22Rv1 (cell line): Measurements from ENCODE around the gene NPTX1.

Source experiments
- H3K27ac ChIP-seq: fragments of 450-650 bp; 2 replicates; pipeline ENCODE4 v1.5.1; 2017
- ZFX ChIP-seq: fragments of 450-650 bp; IDR thresholded peaks from 2 replicates; pipeline ENCODE4 v1.6.1; 2017; ENCODE audit warnings: antibody characterized with exemption, borderline replicate concordance
- TF ChIP-seq, protein P1 (sequence below): fragments of 450-650 bp; IDR thresholded peaks from 2 replicates; pipeline ENCODE4 v1.5.1; 2017; ENCODE audit warnings: mild to moderate bottlenecking

NPTX1 gene

GRCh38 chr17:80497726-80498241, 21.4 kb upstream of the NPTX1 start:
- H3K27ac ChIP-seq: no peak overlapping the region
- TF ChIP-seq, protein P1, sequence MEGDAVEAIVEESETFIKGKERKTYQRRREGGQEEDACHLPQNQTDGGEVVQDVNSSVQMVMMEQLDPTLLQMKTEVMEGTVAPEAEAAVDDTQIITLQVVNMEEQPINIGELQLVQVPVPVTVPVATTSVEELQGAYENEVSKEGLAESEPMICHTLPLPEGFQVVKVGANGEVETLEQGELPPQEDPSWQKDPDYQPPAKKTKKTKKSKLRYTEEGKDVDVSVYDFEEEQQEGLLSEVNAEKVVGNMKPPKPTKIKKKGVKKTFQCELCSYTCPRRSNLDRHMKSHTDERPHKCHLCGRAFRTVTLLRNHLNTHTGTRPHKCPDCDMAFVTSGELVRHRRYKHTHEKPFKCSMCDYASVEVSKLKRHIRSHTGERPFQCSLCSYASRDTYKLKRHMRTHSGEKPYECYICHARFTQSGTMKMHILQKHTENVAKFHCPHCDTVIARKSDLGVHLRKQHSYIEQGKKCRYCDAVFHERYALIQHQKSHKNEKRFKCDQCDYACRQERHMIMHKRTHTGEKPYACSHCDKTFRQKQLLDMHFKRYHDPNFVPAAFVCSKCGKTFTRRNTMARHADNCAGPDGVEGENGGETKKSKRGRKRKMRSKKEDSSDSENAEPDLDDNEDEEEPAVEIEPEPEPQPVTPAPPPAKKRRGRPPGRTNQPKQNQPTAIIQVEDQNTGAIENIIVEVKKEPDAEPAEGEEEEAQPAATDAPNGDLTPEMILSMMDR: no peak

DNA sequence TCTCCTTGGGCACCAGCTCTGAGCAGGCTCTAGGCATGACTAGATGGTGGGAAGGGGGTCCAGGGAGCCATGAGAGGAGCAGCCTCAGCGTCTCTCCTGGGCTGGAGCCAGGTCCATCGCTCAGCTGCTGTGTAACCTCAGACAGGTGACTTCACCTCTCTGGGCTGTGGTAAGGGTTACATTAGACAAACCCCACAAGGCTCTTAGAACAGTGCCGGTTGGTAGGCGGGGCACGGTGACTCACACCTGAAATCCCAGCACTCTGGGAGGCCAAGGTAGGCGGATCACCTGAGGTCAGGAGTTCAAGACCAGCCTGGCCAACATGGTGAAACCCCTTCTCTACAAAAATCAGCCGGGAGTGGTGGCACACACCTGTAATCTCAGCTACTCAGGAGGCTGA, 18.1 kb upstream of the NPTX1 start:
- H3K27ac ChIP-seq: no peak overlapping the region
- TF ChIP-seq, protein P1: no peak
- no peak for TF ChIP-seq ZFX

DNA sequence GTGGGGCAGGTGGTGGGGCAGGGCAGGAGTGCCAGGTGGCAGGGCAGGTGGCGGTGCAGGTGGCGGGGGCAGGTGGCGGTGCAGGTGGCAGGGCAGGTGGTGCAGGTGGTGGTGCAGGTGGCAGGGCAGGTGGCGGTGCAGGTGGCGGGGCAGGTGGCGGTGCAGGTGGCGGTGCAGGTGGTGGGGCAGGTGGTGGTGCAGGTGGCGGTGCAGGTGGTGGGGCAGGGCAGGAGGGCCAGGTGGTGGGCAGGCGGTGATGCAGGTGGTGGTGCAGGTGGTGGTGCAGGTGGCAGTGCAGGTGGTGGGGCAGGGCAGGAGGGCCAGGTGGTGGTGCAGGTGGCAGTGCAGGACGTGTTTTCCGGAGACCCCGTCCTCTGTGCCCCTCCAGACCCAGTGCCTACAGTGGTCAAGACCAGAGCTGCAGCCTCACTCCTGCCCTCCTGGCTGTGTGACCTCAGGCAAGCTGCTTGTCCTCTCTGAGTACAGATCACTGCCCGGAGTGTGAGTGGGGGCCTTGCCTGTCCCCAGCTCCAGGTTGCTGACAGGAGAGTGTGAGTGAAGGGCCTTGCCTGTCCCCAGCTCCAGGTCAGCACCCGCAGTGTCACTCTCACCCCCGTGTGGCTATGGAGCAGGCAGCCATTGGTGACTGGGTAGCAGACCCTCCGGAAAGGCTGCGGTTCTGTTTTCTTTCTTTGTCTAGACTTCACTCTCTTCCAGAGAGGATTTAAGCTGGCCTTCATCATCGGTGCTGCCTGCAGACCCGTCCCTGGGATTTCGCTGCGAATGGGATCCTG, 16.1 kb upstream of the NPTX1 start:
- no peak overlapping the region for H3K27ac ChIP-seq
- no peak for TF ChIP-seq ZFX
- TF ChIP-seq, protein P1: no peak

DNA sequence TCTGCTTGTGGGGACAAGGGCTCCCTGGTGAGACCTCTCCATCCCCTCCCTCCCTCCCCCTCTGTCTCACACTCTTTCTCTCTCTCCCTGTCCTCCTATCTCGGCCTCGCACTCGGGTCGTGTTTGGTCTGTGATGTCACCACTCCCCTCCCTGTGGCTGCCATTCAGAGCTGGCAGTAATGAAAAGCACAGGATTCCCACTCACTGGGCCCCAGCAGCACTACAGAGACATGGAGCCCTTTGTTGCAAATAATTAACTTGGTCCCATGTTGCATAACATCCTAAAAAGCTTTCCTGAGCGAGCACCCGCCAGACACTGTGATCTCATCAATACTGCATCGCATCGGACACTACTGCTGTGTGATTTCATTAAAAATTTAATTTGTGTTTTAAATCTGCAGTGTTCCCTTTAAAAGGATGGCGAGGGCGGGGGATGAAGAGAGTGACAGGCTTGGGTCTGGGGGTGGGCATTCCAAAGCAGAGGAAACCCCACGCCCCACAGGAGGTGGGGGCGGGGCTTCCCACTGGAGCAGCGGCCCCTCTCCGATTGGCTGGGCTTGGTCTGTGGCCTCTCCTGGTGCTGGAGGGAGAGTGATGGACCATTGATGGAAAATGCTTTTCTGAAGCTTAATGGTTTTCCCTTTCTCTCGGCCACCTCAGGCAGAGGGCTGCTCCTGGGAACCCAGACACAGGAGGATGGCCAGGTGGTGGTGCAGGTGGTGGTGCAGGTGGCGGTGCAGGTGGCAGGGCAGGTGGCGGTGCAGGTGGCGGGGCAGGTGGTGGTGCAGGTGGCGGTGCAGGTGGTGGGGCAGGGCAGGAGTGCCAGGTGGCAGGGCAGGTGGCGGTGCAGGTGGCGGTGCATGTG, 15.3 kb upstream of the NPTX1 start:
- TF ChIP-seq, protein P1: no peak
- no peak for TF ChIP-seq ZFX
- no peak overlapping the region for H3K27ac ChIP-seq

GRCh38 chr17:80487511-80487910, 11.1 kb upstream of the NPTX1 start:
- TF ChIP-seq, protein P1: no peak
- no peak for TF ChIP-seq ZFX
- no peak overlapping the region for H3K27ac ChIP-seq

DNA sequence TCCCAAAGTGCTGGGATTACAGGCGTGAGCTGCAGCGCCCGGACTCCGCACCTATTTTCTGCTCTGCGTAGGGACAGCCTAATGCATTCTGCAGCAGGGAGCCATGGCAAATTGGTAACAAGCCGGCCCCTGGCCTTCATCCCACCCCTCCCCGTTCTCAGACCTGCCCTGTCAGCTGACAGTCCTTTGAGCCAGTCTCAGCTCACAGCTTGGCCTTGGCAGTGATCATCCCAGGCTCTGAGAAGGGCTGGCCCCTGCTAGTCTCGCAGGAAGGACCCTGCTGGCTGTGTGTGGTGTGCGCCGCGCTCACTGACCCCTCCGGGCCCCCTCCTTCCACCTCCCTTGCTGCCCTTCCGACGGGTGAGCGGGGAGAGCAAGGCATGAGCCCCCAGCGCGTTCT, 10.3 kb upstream of the NPTX1 start:
- H3K27ac ChIP-seq: no peak overlapping the region
- TF ChIP-seq, protein P1: no peak
- TF ChIP-seq ZFX: no peak

GRCh38 chr17:80485846-80486245, 9.4 kb upstream of the NPTX1 start:
- no peak for TF ChIP-seq ZFX
- TF ChIP-seq, protein P1: no peak
- no peak overlapping the region for H3K27ac ChIP-seq
